ENCODE measurements around the gene PRIMA1. TPM values are rescaled to one million over a fixed set of nuclear protein-coding genes. Genes with fewer than 3 reads are reported as not detected.

Gene PRIMA1
- total RNA-seq, 1 experiment from 2014 or later = 0.26 TPM

- ATAC-seq (no peak), DNase-seq (ENCODE audit: low read depth, low spot score) (no peak)
- H3K27me3 ChIP-seq (ENCODE audit: control insufficient read depth, insufficient read depth, low read length) = no peaks in the 10 kb centered on the region
- BruUV-seq (replicated peaks) = no TSS peak
- H3K9me3 ChIP-seq (ENCODE audit: control insufficient read depth, insufficient read depth, low read depth, low read length) = no peaks in the 10 kb centered on the region
- no peak overlapping the region for H3K4me3 ChIP-seq (ENCODE audit: low read depth in 2 of 2, low read length in 2 of 2)
- in situ Hi-C loops (cut with HindIII; ENCODE audit: low pct_unique_long_range_greater_than_20kb, low sequenced_read_pairs) (no loop called here), intact Hi-C loops (cut with micrococcal nuclease; ENCODE audit: unreplicated experiment) (no loop called here)
- ChIA-PET CTCF (no interaction called here), POLR2A (no interaction called here)
- H3K4me1 ChIP-seq (ENCODE audit: control insufficient read depth, insufficient read depth, low read length) = no peaks in the 10 kb centered on the region
- no peak overlapping the region for H3K27ac ChIP-seq (ENCODE audit: low read length)
- no peaks in the 10 kb centered on the region for H3K36me3 ChIP-seq (ENCODE audit: control insufficient read depth, insufficient read depth, low read length)
- TF ChIP-seq REST (IDR thresholded peaks at IDR 0.05; ENCODE audit: insufficient read depth in 1 of 2, low read depth in 2 of 2, low read length in 1 of 2) (no peak), POLR2AphosphoS5 (IDR thresholded peaks at IDR 0.05; ENCODE audit: low read depth, low read length) (no peak), SIN3A (IDR thresholded peaks at IDR 0.05; ENCODE audit: borderline replicate concordance, insufficient read depth, low read depth, low read length) (no peak), CTCF (IDR thresholded peaks at IDR 0.05) (no peak), TCF7L2 (IDR thresholded peaks at IDR 0.05; ENCODE audit: low read depth, low read length) (no peak)
Observed at GRCh38 chr14:93778453-93778852, 9.8 kb downstream of the PRIMA1 start.

GRCh38 chr14:93775744-93776143 is 12.5 kb downstream of the PRIMA1 start:
- POLR2A ChIA-PET = no interaction called here
- in situ Hi-C loops (cut with HindIII; ENCODE audit: low pct_unique_long_range_greater_than_20kb, low sequenced_read_pairs) = no loop called here
- H3K36me3 ChIP-seq (ENCODE audit: control insufficient read depth, insufficient read depth, low read length) = no peaks in the 10 kb centered on the region
- H3K4me3 ChIP-seq (ENCODE audit: low read depth in 2 of 2, low read length in 2 of 2) = no peak overlapping the region
- DNase-seq (ENCODE audit: low read depth, low spot score) = no peak
- H3K9me3 ChIP-seq (ENCODE audit: control insufficient read depth, insufficient read depth, low read depth, low read length) = no peaks in the 10 kb centered on the region
- H3K4me1 ChIP-seq (ENCODE audit: control insufficient read depth, insufficient read depth, low read length) = no peaks in the 10 kb centered on the region
- H3K27ac ChIP-seq (ENCODE audit: low read length) = no peak overlapping the region
- TF ChIP-seq TCF7L2 (IDR thresholded peaks at IDR 0.05; ENCODE audit: low read depth, low read length) (no peak), CTCF (IDR thresholded peaks at IDR 0.05) (no peak), SIN3A (IDR thresholded peaks at IDR 0.05; ENCODE audit: borderline replicate concordance, insufficient read depth, low read depth, low read length) (no peak), POLR2AphosphoS5 (IDR thresholded peaks at IDR 0.05; ENCODE audit: low read depth, low read length) (no peak), REST (IDR thresholded peaks at IDR 0.05; ENCODE audit: insufficient read depth in 1 of 2, low read depth in 2 of 2, low read length in 1 of 2) (no peak)
- H3K27me3 ChIP-seq (ENCODE audit: control insufficient read depth, insufficient read depth, low read length) = no peaks in the 10 kb centered on the region
- intact Hi-C loops (cut with micrococcal nuclease; ENCODE audit: unreplicated experiment) = no loop called here
- BruUV-seq (replicated peaks) = no TSS peak
- ATAC-seq = no peak
- CTCF ChIA-PET = no interaction called here

All from Panc1 (cell line).